Suprapubic skin (tissue), 4 donors: ENCODE results near the gene ADI1.

Experiments
- EP300 ChIP-seq: sonication (generic); formaldehyde crosslinking; IDR thresholded peaks from one replicate; pipeline ENCODE4 v1.6.1; 2017; ENCODE audit warnings: antibody characterized with exemption
- POLR2A ChIP-seq, 2 donors: fragments of 450-650 bp; IDR thresholded peaks; one replicate each; pipeline ENCODE4 v1.6.1; 2017; ENCODE audit warnings: antibody characterized with exemption in 2 of 2, mild to moderate bottlenecking in 2 of 2, moderate library complexity in 2 of 2
- POLR2AphosphoS5 ChIP-seq, 3 donors: sonication (generic); formaldehyde crosslinking; IDR thresholded peaks; one replicate each; pipeline ENCODE4 v1.6.1; 2017; ENCODE audit warnings: antibody characterized with exemption in 3 of 3
- TF ChIP-seq, protein P1 (sequence below), 2 donors: fragments of 200-600 bp in 1 of 2; fragments of 450-650 bp in 1 of 2; sonication (generic) in 1 of 2; IDR thresholded peaks; one replicate each; pipeline ENCODE4 v1.5.1; 2016 to 2019; ENCODE audit warnings: antibody characterized with exemption in 2 of 2, mild to moderate bottlenecking in 1 of 2, moderate library complexity in 1 of 2

DNA sequence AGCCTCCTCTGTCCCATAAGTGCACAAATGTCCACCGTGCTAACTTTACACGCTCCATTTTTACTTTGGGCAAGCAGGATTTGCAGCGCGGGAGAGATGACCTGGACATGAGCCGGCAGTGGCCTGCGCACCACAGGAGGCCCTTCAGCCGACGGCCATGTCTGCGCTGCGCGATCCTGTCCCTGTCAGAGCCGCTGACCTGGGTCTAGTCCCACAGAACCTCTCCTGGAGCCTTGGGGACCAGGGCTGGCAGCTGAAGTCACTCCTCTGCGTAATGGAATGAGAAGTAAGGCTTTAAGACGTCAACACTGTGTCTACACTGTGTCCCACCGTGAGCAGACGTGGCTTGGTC is 29.6 kb downstream of the ADI1 start:
- no peak for TF ChIP-seq EP300
- TF ChIP-seq, protein P1, sequence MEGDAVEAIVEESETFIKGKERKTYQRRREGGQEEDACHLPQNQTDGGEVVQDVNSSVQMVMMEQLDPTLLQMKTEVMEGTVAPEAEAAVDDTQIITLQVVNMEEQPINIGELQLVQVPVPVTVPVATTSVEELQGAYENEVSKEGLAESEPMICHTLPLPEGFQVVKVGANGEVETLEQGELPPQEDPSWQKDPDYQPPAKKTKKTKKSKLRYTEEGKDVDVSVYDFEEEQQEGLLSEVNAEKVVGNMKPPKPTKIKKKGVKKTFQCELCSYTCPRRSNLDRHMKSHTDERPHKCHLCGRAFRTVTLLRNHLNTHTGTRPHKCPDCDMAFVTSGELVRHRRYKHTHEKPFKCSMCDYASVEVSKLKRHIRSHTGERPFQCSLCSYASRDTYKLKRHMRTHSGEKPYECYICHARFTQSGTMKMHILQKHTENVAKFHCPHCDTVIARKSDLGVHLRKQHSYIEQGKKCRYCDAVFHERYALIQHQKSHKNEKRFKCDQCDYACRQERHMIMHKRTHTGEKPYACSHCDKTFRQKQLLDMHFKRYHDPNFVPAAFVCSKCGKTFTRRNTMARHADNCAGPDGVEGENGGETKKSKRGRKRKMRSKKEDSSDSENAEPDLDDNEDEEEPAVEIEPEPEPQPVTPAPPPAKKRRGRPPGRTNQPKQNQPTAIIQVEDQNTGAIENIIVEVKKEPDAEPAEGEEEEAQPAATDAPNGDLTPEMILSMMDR (IDR thresholded peaks at IDR 0.05) = no peak
- TF ChIP-seq POLR2AphosphoS5 (IDR thresholded peaks at IDR 0.05) = no peak
- no peak for TF ChIP-seq POLR2A (IDR thresholded peaks at IDR 0.05)
